ENCODE measurements around the gene NFS1.
A peak's percentile ranks its signal among the peaks of the same experiment; 100 is the strongest.

The NFS1 gene

GRCh38 chr20:35669681-35670080 lies 29.5 kb downstream of the NFS1 start:
- DNase-seq (ENCODE audit: low read depth): no peak

- no peak for DNase-seq (ENCODE audit: low read depth)
Observed at GRCh38 chr20:35669221-35669620, 29.9 kb downstream of the NFS1 start.

GRCh38 chr20:35665949-35666288 lies 33.2 kb downstream of the NFS1 start:
- DNase-seq (ENCODE audit: low read depth): no peak

- peak; percentile 91 for DNase-seq (ENCODE audit: low read depth)
Observed at GRCh38 chr20:35664466-35665206, 34.5 kb downstream of the NFS1 start, which contains the start of the genes CPNE1 and RBM12. Gene CPNE1 (minus strand): TSS chr20:35664900. CDS start chr20:35632923, 31,977 bp downstream. Gene RBM12 (minus strand): TSS chr20:35664900. CDS start chr20:35655322, 9,578 bp downstream.

GRCh38 chr20:35663516-35664465 lies 35.4 kb downstream of the NFS1 start:
- peak; percentile 37 for DNase-seq (ENCODE audit: low read depth)

GRCh38 chr20:35662551-35662950 lies 36.6 kb downstream of the NFS1 start:
- no peak for DNase-seq (ENCODE audit: low read depth)

GRCh38 chr20:35661908-35662307 lies 37.2 kb downstream of the NFS1 start:
- no peak for DNase-seq (ENCODE audit: low read depth)

- peak; percentile 24 for DNase-seq (ENCODE audit: low read depth)
Observed at GRCh38 chr20:35661053-35661452, 38.1 kb downstream of the NFS1 start.

- no peak for DNase-seq (ENCODE audit: low read depth)
Observed at GRCh38 chr20:35660122-35660937, 38.8 kb downstream of the NFS1 start.

GRCh38 chr20:35657271-35657670 lies 41.9 kb downstream of the NFS1 start:
- DNase-seq (ENCODE audit: low read depth): no peak

GRCh38 chr20:35654415-35654814 lies 44.7 kb downstream of the NFS1 start:
- DNase-seq (ENCODE audit: low read depth): no peak

- no peak for DNase-seq (ENCODE audit: low read depth)
Observed at GRCh38 chr20:35653893-35654292, 45.3 kb downstream of the NFS1 start.

GRCh38 chr20:35653430-35653734 lies 45.8 kb downstream of the NFS1 start:
- no peak for DNase-seq (ENCODE audit: low read depth)

GRCh38 chr20:35652641-35653429 lies 46.3 kb downstream of the NFS1 start:
- DNase-seq (ENCODE audit: low read depth): no peak

GRCh38 chr20:35651958-35652357 lies 47.2 kb downstream of the NFS1 start:
- no peak for DNase-seq (ENCODE audit: low read depth)

GRCh38 chr20:35650632-35651031 lies 48.5 kb downstream of the NFS1 start:
- no peak for DNase-seq (ENCODE audit: low read depth)

- DNase-seq (ENCODE audit: low read depth): peak; percentile 22
Observed at GRCh38 chr20:35648836-35649235, 50.3 kb downstream of the NFS1 start.

GRCh38 chr20:35644806-35645205 lies 54.3 kb downstream of the NFS1 start:
- no peak for DNase-seq (ENCODE audit: low read depth)

- DNase-seq (ENCODE audit: low read depth): no peak
Observed at GRCh38 chr20:35643045-35643444, 56.1 kb downstream of the NFS1 start.

- no peak for DNase-seq (ENCODE audit: low read depth)
Observed at GRCh38 chr20:35641743-35642142, 57.4 kb downstream of the NFS1 start.

- DNase-seq (ENCODE audit: low read depth): no peak
Observed at GRCh38 chr20:35640724-35641123, 58.4 kb downstream of the NFS1 start.

GRCh38 chr20:35638751-35639150 lies 60.4 kb downstream of the NFS1 start:
- DNase-seq (ENCODE audit: low read depth): peak; percentile 19
